HCT116 (cell line): ENCODE data around the gene ADIPOR2. TPM values are rescaled to one million over a fixed set of nuclear protein-coding genes. Genes with fewer than 3 reads are reported as not detected.

Experiments
- ATAC-seq: fragments of 200-7000 bp; cut with Tn5 transposase; 2 replicates; pipeline ENCODE4 v1.9.1; 2020; ENCODE audit warnings: mild to moderate bottlenecking, moderate library complexity
- BruUV-seq: library from RNA; stranded (reverse); fragments of 400-500 nt; replicated peaks from 2 replicates; lab custom pipeline; 2021; lab: Mats Ljungman, UMichigan
- CTCF ChIA-PET: fragments of 300-600 bp; sonication (Branson Sonifier 250); formaldehyde crosslinking; loops from one replicate; lab custom pipeline; 2021; ENCODE audit warnings: antibody characterized with exemption; lab: Charles Lee
- POLR2A ChIA-PET: fragments of 300-600, 350-600 bp; sonication (Branson Sonifier 250); formaldehyde crosslinking; loops from one replicate; lab custom pipeline; 2021; ENCODE audit warnings: antibody characterized with exemption; lab: Charles Lee
- RAD21 ChIA-PET, 2 experiments: fragments of 300-600 bp; sonication (Branson Sonifier 250); formaldehyde crosslinking; loops; one replicate each; lab custom pipeline; 2023; ENCODE audit warnings: low total read pairs in 2 of 2; ENCODE audit not compliant: uncharacterized antibody in 2 of 2, unreplicated experiment in 2 of 2, low non-redundant PET in 1 of 2; lab: Charles Lee
- DNase-seq: peaks from one replicate; pipeline ENCODE4 v3.0.0-alpha.2; 2010; ENCODE audit warnings: low read depth, low spot score
- H2AFZ ChIP-seq: fragments of 200-600 bp; shearing (Covaris generic), sonication (generic); 2 replicates; pipeline ENCODE4 v1.6.1; 2017; ENCODE audit warnings: low read depth, mixed run types, mixed read lengths, antibody characterized with exemption, low read length; ENCODE audit not compliant: poor library complexity, severe bottlenecking
- H3K27ac ChIP-seq: 2 replicates; pipeline ENCODE4 v1.5.1; 2012; ENCODE audit warnings: low read depth, low read length
- H3K27me3 ChIP-seq: fragments of 200-600 bp; sonication (generic); 2 replicates; pipeline ENCODE4 v1.6.1; 2016; ENCODE audit warnings: mixed run types, low read length, mixed read lengths; ENCODE audit not compliant: insufficient read depth
- H3K36me3 ChIP-seq, 2 experiments: fragments of 200-500 bp in 1 of 2; fragments of 200-600 bp in 1 of 2; sonication (Bioruptor generic) in 1 of 2; sonication (generic) in 1 of 2; 2 replicates each; pipeline versions ENCODE4 v1.5.1 to v1.6.1; 2014 to 2016; ENCODE audit warnings: low read length in 2 of 2, inconsistent platforms in 1 of 2, mixed read lengths in 1 of 2, mixed run types in 1 of 2; ENCODE audit not compliant: insufficient read depth in 2 of 2, control insufficient read depth in 1 of 2
- H3K4me1 ChIP-seq, 2 experiments: fragments of 200-600 bp in 1 of 2; sonication (generic) in 1 of 2; 2 replicates each; pipeline versions ENCODE4 v1.5.1 to v1.6.1; 2012 to 2017; ENCODE audit warnings: low read length in 2 of 2, inconsistent platforms in 1 of 2, mild to moderate bottlenecking in 1 of 2, mixed read lengths in 1 of 2, mixed run types in 1 of 2, moderate library complexity in 1 of 2; ENCODE audit not compliant: insufficient read depth in 2 of 2, control insufficient read depth in 1 of 2
- H3K4me2 ChIP-seq: fragments of 200-600 bp; sonication (generic); 2 replicates; pipeline ENCODE4 v1.6.1; 2017; ENCODE audit warnings: mixed run types, low read length, mixed read lengths
- H3K4me3 ChIP-seq, 2 experiments: fragments of 200-600 bp in 1 of 2; sonication (generic) in 1 of 2; replicated peaks in 1 of 2; 2 replicates each; pipeline ENCODE4 v1.5.1; 2011 to 2016; ENCODE audit warnings: low read length in 2 of 2, control low read depth in 1 of 2, low read depth in 1 of 2, mild to moderate bottlenecking in 1 of 2, mixed read lengths in 1 of 2, mixed run types in 1 of 2
- H3K79me2 ChIP-seq: fragments of 200-600 bp; sonication (generic); 2 replicates; pipeline ENCODE4 v1.6.1; 2017; ENCODE audit warnings: mild to moderate bottlenecking, mixed run types, low read length, moderate library complexity, mixed read lengths; ENCODE audit not compliant: insufficient read depth
- H3K9ac ChIP-seq: fragments of 200-600 bp; sonication (generic); 2 replicates; pipeline ENCODE4 v1.6.1; 2016; ENCODE audit warnings: low read length, mixed read lengths
- H3K9me2 ChIP-seq: fragments of 200-600 bp; sonication (generic), shearing (Covaris generic); 2 replicates; pipeline ENCODE4 v1.6.1; 2017; ENCODE audit warnings: mixed run types, mild to moderate bottlenecking, moderate library complexity; ENCODE audit not compliant: insufficient read depth
- H3K9me3 ChIP-seq, 2 experiments: fragments of 200-500 bp in 1 of 2; fragments of 200-600 bp in 1 of 2; sonication (Bioruptor generic) in 1 of 2; sonication (generic) in 1 of 2; 2 replicates each; pipeline ENCODE4 v1.6.1; 2014 to 2017; ENCODE audit warnings: low read length in 2 of 2, mixed read lengths in 2 of 2, inconsistent platforms in 1 of 2, low read depth in 1 of 2, mild to moderate bottlenecking in 1 of 2, mixed run types in 1 of 2, moderate library complexity in 1 of 2; ENCODE audit not compliant: control insufficient read depth in 1 of 2, insufficient read depth in 1 of 2
- H4K20me1 ChIP-seq: fragments of 200-600 bp; sonication (generic), shearing (Covaris generic); 2 replicates; pipeline ENCODE4 v1.6.1; 2017; ENCODE audit warnings: mixed run types, mild to moderate bottlenecking, moderate library complexity; ENCODE audit not compliant: insufficient read depth
- REST ChIP-seq: IDR thresholded peaks from 2 replicates; pipeline ENCODE4 v1.6.1; 2012; ENCODE audit warnings: low read depth
- SIN3A ChIP-seq: IDR thresholded peaks from 2 replicates; pipeline ENCODE4 v1.6.1; 2012; ENCODE audit warnings: low read depth
- intact Hi-C: fragments of 100-400 bp; cut with micrococcal nuclease; formaldehyde crosslinking; loops from 2 replicates; pipeline ENCODE4 v1.10.0; 2022
- total RNA-seq: library from RNA; stranded (reverse); gene quantifications from one replicate; pipeline ENCODE4 v1.2.1, GENCODE V29; 2021; ENCODE audit not compliant: unreplicated experiment

The ADIPOR2 gene
- total RNA-seq, 1 experiment from 2014 or later = 69.9 TPM

GRCh38 chr12:1830981-1831963 lies 140.4 kb downstream of the ADIPOR2 start:
- Histone ChIP-seq H3K4me2 (no peak overlapping the region), H3K9me2 (no peaks in the 10 kb centered on the region), H3K27me3 (peaks cover 13% of the 10 kb centered on the region), H3K79me2 (no peaks in the 10 kb centered on the region), H3K27ac (no peak overlapping the region), H3K4me3 (no peak overlapping the region), H4K20me1 (no peaks in the 10 kb centered on the region; the same call in 1 of the 2 replicates), H2AFZ (no peak overlapping the region), H3K9me3 (no peaks in the 10 kb centered on the region), H3K9ac (no peak overlapping the region), H3K4me1 (no peaks in the 10 kb centered on the region), H3K36me3 (no peaks in the 10 kb centered on the region)
- RAD21 ChIA-PET = no interaction called here
- BruUV-seq = no TSS peak
- CTCF ChIA-PET = no interaction called here
- POLR2A ChIA-PET = no interaction called here
- ATAC-seq (no peak), DNase-seq (no peak)
- intact Hi-C loops = no loop called here
- TF ChIP-seq REST (peak; percentile 71), SIN3A (no peak)
